T-helper 2 cell (primary cell): ENCODE data around the gene CAPN14.
A peak's percentile ranks its signal among the peaks of the same experiment; 100 is the strongest.

Source experiments
- DNase-seq, 5 experiments: peaks; one replicate each; pipeline versions ENCODE4 v3.0.0 to v3.0.0-alpha.2; 2012 to 2022
- total RNA-seq, 2 donors: gene quantifications; one replicate each; lab custom pipeline; 2026; lab: John Stamatoyannopoulos, UW

CAPN14 gene, protein sequence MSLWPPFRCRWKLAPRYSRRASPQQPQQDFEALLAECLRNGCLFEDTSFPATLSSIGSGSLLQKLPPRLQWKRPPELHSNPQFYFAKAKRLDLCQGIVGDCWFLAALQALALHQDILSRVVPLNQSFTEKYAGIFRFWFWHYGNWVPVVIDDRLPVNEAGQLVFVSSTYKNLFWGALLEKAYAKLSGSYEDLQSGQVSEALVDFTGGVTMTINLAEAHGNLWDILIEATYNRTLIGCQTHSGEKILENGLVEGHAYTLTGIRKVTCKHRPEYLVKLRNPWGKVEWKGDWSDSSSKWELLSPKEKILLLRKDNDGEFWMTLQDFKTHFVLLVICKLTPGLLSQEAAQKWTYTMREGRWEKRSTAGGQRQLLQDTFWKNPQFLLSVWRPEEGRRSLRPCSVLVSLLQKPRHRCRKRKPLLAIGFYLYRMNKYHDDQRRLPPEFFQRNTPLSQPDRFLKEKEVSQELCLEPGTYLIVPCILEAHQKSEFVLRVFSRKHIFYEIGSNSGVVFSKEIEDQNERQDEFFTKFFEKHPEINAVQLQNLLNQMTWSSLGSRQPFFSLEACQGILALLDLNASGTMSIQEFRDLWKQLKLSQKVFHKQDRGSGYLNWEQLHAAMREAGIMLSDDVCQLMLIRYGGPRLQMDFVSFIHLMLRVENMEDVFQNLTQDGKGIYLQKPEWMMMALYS
- 0.62 to 0.88 reads per million in 2 donors for total RNA-seq

DNA sequence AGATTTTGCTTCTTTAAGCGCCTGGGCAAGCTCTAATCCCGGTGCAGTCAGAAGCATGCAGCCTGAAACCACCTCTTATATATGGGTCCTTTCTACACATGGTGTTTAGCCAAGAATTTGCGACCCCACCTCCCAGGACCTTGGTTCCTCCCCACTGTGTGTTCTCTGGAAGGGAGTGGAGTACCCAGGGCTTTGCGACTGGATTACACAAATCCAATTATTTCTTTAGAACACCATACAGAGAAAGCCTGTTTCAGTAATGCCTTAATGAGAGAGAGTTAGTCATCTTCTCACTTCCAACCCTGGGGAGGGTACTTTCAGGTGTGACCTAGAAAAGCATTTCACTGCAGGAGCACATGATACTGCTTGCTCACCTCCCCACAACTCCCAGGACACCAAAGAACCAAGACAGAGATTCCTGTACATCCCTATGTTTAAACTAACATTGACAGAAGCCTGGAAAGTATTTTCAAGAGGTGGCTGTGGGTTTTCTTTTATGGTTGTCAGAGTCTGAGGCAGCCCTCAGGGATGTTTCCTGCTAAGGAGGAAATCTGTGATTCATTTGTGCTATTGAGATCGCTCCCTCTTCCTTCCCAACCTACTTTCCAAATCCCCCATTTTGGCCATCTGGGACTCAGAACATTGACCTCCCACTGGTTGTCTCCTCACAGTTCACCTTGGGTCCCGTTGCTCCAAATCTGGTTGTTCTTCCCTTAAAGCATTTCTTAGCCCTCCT lies at the start of gene CAPN14:
Gene CAPN14, minus strand, starts transcription at position 51 of the 736 bp plus-strand sequence. CDS start 12,068 bp downstream, outside the sequence.
- peak in 1 of 5 experiments; percentile 22 for DNase-seq

- no peak for DNase-seq
Measured at GRCh38 chr2:31266804-31267203, 49.5 kb upstream of the CAPN14 start.

DNA sequence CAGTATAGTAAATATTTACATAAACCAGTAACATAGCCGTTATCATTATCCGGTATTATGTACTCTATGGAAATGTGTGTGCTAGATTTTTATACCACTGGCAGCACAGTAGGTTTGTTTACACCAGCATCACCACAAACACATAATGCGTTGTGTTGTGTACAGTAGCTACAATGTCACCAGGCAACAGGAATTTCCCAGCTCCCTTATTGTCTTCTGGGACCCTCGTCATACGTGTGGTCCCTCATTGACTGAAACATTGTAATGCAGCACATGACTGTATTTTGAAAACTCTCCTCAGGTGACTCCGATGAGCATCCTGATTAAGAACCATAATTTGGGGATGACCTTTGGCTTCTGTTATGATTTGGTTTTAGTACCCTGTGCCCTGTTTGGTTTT lies 47.9 kb upstream of the CAPN14 start:
- no peak for DNase-seq

DNA sequence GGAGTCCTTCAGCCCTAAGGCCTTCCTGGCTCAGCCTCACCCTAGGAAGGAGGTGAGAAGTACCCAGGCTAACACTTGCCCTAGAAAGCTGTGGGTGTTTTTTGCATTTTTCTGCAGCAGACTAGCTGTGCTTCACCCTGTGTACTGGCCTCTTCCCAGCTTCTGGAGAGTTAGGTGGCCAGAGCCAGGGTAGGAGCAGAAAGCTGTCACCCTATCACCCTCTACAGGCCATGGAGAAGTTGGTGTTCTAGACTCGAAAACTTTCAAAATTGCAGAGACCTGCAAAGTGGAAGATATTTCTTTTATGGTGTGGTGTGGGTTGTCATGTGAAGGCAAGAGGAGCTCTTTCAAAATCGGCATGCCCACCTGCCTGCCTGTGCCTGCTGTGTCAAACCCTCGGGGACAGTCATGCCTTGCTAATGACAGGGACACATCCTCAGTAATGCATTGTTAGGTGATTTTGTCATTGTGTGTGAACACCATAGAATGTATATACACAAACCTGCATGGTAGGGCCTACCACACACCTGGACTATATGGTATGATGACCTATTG lies 46.4 kb upstream of the CAPN14 start:
- no peak for DNase-seq

DNA sequence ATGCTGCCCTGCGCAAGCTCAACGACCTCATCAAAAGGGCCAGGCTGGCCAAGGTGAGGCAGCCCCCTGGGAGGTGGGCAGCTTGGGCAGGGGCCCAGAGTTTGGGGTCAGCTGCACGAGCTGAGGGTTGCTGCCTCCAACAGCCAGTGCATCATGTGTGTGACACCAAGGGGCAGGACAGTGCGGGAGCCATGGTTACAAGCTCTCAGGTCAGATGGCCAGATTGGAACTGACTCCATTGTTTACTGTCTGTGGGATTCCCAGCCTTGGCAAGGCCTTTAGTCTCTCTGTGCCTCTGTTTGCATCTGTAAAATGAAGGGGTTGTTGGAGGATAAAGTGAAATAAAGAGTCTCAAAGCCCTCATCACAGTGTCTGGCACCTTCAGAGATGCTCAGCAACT lies 43.6 kb upstream of the CAPN14 start:
- no peak for DNase-seq

- no peak for DNase-seq
Measured at GRCh38 chr2:31259075-31259474, 41.8 kb upstream of the CAPN14 start.

DNA sequence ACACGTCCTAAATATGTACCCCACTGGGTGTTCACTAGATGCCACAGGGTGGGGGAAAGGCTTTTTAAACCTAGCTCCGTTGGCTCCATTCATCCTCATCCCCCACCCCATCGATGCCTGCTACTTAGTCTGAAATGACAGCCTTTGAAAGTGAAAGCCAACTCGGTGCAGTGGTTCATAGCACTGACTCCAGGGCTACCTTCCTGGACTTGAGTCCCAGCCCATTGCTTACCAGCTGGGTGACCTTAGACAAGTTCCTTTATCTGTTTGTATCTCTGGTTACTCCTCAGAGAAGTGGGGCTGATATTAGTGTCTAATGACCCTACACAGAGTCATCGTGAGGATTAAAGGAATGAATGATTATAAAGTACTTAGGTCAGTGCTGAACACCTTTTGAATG lies 41.0 kb upstream of the CAPN14 start:
- DNase-seq = no peak

DNA sequence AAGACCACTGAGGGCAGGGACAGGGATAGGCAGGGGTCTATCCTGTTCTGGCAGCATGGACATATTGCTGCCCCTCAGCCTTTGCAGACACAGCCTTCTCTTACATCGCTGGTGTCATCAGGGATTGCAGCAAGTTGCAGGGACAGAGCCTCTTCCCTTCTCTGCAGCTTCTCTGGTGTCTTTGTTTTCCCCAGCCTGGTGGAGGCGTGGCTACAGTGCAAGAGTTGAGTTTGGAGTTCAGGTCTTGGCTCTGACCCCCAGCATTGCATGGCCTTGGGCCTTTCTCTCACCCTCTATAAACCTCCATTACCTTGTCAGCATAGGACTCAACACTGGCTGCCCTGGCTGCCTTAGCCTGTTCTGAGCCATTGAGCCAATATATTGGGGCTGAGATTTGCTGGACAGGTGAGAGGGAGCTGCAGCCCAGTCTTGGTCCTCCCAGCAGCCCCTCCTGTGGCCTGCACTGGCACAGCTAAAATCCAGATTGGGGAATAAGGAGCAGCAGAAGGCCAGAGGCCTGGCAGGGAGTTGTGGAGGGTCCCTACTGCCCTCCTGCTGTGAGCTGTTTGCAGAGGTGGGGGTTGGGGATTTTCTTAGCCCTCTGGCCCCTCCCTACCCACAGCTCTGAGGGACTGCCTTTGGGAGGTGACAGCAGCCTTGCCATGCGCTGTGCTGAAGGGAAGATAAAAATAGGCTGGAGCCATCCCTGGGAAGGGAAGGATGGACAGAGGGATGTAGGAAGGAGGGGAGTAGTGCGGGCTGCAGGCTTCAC lies 39.5 kb upstream of the CAPN14 start:
- DNase-seq = no peak

DNA sequence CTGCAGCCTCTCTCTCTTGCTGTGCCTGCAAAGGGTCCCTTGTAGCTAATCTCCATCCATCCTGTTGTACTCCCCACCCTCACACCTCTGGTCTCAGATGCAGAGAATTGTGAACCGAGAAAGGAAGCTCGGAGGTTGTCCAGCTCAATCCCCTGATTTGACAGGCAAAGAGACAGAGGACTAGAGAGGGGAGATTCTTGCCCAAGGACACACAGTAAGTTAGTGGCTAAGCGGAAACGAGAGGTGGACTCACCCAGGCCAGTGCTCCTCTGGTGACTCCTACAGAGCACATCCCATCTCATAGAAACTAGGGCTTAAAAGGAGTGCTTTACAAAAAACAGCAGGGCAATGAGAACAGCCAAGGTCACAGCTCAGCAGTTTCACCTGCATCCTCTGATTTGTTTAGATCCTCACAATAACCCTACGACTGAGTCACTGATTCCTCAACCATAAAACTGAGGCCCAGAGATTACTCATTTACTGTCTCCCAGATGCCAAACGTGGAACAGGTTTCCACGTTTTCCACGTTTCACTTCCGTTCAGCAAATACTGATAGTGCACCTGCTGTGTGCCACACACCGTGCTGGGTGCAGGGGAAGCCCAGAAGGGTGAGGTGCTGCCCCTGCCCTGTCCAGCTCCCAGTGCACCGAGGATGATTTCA lies 38.7 kb upstream of the CAPN14 start:
- DNase-seq = no peak

- no peak for DNase-seq
Measured at GRCh38 chr2:31254237-31255203, 37.2 kb upstream of the CAPN14 start.

- DNase-seq = no peak
Measured at GRCh38 chr2:31253356-31254131, 36.2 kb upstream of the CAPN14 start.

GRCh38 chr2:31251851-31252250 lies 34.5 kb upstream of the CAPN14 start:
- no peak for DNase-seq

DNA sequence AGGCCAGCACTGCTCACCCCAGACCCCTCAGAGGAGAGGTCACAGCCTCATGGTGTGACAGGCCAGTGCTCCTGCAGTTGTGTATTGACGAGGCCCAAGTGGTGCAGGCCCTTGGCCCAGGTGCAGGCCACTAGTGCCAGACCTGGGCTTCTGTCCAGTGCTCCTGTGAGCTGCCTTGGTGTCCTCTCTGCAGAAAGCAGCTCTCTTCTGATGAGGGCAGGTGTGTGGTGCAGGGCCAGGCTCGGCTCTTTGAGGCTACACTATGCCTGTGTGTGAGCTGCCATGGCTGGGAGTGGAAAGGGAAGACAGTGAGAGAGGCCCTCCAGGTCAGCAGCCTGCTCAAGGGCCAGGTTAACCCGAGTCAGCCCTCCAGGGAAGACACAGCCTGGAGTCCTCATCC lies 33.7 kb upstream of the CAPN14 start:
- no peak for DNase-seq

DNA sequence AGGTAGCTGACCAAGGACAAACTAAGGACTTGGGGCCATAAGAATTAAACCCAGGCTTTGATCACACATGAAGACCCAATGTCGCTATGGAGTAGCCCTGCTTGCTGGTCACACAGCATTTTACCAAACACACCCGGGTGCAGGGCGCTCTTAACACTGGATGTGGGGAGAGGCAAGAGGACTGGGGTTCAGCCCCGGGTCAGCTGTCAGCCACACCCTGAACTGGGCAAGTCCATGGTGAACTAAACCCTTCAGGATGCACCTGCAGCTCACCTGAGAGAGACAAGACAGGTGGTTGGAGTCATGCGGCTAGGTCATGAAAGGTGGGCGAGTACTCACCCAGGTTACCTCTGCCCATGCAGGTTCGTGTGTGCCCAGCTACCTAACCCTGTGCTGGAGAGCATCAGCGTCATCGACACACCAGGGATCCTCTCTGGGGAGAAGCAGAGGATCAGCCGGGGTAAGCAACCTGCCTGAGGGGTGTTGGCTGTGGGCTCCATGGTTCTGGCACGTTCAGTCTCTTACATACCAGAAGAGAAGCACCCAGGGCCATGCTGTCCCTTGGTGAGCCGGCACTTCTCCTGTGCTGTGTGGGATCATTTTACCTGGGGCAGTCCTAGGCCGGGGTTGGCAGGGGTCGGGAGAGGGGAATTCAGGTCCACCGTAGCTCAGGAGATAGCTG lies 31.8 kb upstream of the CAPN14 start:
- no peak for DNase-seq

DNA sequence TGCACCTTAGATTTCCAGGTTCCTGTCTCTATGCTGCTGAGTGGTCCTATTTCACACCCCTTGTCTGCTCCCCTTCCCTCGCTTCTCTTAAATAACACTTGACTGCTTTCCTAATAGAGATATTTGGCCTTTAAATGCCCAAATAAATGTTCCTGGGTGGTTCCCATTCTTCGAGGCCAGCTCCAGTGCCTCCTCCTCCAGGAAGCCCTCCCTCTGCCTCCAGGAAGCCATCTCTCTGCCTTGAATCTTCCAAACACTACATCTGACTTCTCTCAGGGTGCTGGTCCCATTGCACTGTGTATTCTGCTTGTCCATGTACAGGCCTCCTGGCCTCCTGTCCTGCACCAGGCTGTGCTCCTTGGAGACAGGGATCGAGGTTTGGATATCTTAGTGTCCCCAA lies 30.8 kb upstream of the CAPN14 start:
- no peak for DNase-seq

DNA sequence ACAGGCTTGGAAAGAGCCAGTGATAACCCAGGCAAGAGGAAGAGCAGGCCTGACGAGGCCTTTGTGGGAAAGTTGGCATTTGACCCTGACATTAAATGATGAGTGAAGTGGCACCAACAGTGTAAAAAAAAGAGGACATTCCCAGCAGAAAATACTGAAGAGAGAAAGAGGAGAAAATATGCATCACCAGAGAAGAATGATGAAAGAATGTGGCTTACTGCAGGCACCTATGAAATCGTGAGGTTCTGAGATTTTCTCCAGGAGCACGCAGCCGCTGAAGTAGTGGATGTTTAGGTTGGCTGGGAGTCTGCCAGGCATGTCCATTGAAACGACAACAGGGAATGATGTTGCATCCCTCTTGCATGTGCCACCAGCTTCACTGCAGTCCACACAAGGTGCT lies 30.4 kb upstream of the CAPN14 start:
- no peak for DNase-seq

DNA sequence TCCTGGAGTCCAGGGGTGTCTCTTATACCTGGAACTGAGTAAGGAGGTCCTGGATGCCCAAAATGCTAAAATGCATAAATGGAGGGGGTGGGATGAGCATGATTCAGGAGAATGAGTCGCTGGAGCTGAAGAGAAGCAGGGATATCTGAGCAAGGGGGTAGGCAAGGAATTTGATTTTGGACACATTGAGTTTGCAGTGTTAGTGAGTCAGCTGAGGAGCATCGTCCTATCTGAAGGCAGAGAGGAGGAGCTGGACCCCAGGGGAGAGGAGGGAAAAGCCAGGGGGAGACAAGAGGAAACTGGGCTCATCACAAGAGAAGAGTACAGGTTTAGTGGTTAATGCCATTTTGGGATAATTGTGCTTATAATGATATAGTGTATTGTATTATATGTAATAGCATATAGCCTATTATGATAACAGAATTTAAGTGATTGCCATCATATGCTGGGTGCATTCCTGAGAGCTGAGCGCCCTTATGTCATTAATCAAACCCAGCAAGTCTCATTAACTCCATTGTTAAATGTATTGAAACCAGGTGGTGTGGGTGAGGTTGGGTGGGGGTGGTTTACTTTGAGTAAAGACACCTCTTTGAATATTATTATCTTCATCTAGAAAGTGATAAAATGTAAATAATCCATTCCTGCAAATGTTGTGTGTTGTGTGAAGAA lies 29.0 kb upstream of the CAPN14 start:
- no peak for DNase-seq

- DNase-seq = no peak
Measured at GRCh38 chr2:31244101-31244500, 26.8 kb upstream of the CAPN14 start.

- no peak for DNase-seq
Measured at GRCh38 chr2:31243053-31243452, 25.7 kb upstream of the CAPN14 start.
